Spinal cord (tissue), 10 donors: ENCODE data around the gene ECHDC1. TPM values are rescaled to one million over a fixed set of nuclear protein-coding genes. Genes with fewer than 3 reads are reported as not detected.
"Not testable (repeated sequence)": the region's sequence is repeated elsewhere in the genome, so short reads cannot be mapped to it uniquely, and the experiment has no call there.

Experiments
- DNase-seq, 6 donors: peaks; one replicate each; pipeline versions ENCODE4 v3.0.0 to v3.0.0-alpha.2; 2013 to 2015; ENCODE audit warnings: low spot score in 6 of 6, low read depth in 4 of 6
- H3K27ac ChIP-seq: one replicate; pipeline ENCODE4 v1.5.1; 2013; ENCODE audit warnings: low read depth, low read length, control low read depth
- H3K27me3 ChIP-seq: one replicate; pipeline ENCODE4 v1.6.1; 2013; ENCODE audit warnings: low read length; ENCODE audit not compliant: control insufficient read depth, insufficient read depth
- H3K36me3 ChIP-seq: one replicate; pipeline ENCODE4 v1.6.1; 2013; ENCODE audit warnings: low read length; ENCODE audit not compliant: control insufficient read depth, insufficient read depth
- H3K4me1 ChIP-seq: one replicate; pipeline ENCODE4 v1.6.1; 2013; ENCODE audit warnings: low read length; ENCODE audit not compliant: control insufficient read depth, insufficient read depth
- H3K4me3 ChIP-seq: one replicate; pipeline ENCODE4 v1.5.1; 2013; ENCODE audit warnings: low read depth, low read length, control low read depth
- H3K9me3 ChIP-seq: one replicate; pipeline ENCODE4 v1.6.1; 2013; ENCODE audit warnings: low read length; ENCODE audit not compliant: control insufficient read depth, insufficient read depth
- WGBS: methylation state at CpG from one replicate; pipeline ENCODE4 v1.1.5; 2013; ENCODE audit warnings: missing lambda C conversion rate; ENCODE audit not compliant: insufficient coverage; 5-methylcytosine and 5-hydroxymethylcytosine counted together
- long read RNA-seq, 4 donors: transcript quantifications; one replicate each; lab custom pipeline, GENCODE V29; 2026
- polyA plus RNA-seq, 2 donors: library from polyadenylated mRNA; unstranded; fragments of 120-200 nt; gene quantifications; one replicate each; pipeline ENCODE4 v1.2.1, GENCODE V29; 2013; ENCODE audit not compliant: insufficient read length in 2 of 2
- total RNA-seq, 2 donors: library from RNA; depleted of rRNA in 1 of 2; stranded (reverse); fragments of 120-200 nt in 1 of 2; fragments of >200 nt in 1 of 2; gene quantifications; one replicate each; pipeline versions ENCODE4 v1.2.3 to v1.2.4, GENCODE V29; 2013 to 2014
- donor health status: healthy.

Gene ECHDC1, protein sequence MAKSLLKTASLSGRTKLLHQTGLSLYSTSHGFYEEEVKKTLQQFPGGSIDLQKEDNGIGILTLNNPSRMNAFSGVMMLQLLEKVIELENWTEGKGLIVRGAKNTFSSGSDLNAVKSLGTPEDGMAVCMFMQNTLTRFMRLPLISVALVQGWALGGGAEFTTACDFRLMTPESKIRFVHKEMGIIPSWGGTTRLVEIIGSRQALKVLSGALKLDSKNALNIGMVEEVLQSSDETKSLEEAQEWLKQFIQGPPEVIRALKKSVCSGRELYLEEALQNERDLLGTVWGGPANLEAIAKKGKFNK
- 10 to 100 TPM; 50.1 to 68.5 TPM for total RNA-seq
- polyA plus RNA-seq: 10 to 100 TPM; 54.5 to 56.2 TPM
- long read RNA-seq, donor 1, transcript ECHDC1-210 (6 exons, 2,341 nt): major isoform, 12 of 30 reads
- long read RNA-seq, donor 1, transcript ECHDC1-203 (5 exons, 1,354 nt): minor isoform, 6 of 30 reads
- long read RNA-seq, donor 1, partial matches to known transcripts: 5 of 30 reads
- long read RNA-seq, donor 1, other reads (novel, unspliced or antisense): 0 of 30 reads
- long read RNA-seq, donor 2, partial matches to known transcripts: 0 of 7 reads
- long read RNA-seq, donor 2, other reads (novel, unspliced or antisense): 0 of 7 reads
- long read RNA-seq, donor 3, transcript ECHDC1-210 (6 exons, 2,341 nt): major isoform, 7 of 11 reads
- long read RNA-seq, donor 3, partial matches to known transcripts: 0 of 11 reads
- long read RNA-seq, donor 3, other reads (novel, unspliced or antisense): 0 of 11 reads
- long read RNA-seq, donor 4, transcript ECHDC1-210 (6 exons, 2,341 nt): major isoform, 6 of 16 reads
- long read RNA-seq, donor 4, transcript ECHDC1-203 (5 exons, 1,354 nt): minor isoform, 5 of 16 reads
- long read RNA-seq, donor 4, partial matches to known transcripts: 0 of 16 reads
- long read RNA-seq, donor 4, other reads (novel, unspliced or antisense): 0 of 16 reads

DNA sequence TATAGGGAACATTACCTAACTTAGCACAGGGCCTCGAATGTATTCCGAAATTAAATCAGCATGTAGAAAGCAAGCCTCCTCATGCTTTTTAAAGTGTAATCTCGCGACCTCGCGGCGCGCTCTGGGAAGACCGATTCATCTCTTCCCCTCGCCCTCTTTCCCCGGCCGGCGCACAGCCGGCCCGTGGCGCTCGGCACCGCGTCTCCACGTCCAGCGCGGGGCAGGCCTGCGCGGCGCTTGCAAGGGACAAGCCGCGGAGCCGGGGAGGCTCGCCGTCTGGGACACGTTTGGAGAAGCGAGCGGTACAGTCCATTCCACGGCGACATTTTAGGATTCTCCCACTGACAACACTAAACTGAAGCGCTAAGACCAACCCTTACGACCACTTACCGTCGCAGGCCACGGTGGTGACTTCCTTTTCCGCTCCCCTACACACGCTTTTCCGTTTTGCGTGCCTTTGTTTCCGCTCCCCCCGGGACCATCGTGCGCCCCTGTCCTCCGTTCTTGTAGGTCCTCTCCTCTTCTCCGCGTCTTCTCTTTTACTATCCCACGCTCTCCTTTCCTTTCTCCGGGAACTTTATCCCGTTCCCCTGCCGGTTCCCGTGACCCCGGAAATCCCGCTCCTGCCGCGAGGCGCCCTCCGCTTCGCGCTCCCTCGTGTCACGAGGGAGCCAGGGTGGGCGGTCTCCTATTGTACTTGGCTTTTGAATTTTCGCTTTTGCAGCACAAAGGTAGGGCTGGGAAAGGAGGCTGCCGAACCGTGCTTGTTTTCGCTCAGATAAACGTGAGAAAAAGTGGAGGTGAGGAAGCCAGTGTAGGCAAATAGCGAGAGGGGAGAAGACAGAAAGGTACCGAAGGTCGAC lies at the start of gene ECHDC1:
ECHDC1 (minus strand) TSS at position 664 of the 863 bp plus-strand sequence. CDS start 12,581 bp downstream, outside the sequence.
- peak; percentile 49 to 95 (median 69) for DNase-seq
- Histone ChIP-seq H3K4me3 (peak within 1 kb of the TSS; percentile 95), H3K4me1 (peaks cover 3% of the 10 kb centered on the region), H3K9me3 (no peaks in the 10 kb centered on the region), H3K27me3 (no peaks in the 10 kb centered on the region), H3K27ac (peak within 1 kb of the TSS; percentile 89), H3K36me3 (no peaks in the 10 kb centered on the region)
- WGBS: under 1% methylated on average over 73 of the region's 75 CpGs

DNA sequence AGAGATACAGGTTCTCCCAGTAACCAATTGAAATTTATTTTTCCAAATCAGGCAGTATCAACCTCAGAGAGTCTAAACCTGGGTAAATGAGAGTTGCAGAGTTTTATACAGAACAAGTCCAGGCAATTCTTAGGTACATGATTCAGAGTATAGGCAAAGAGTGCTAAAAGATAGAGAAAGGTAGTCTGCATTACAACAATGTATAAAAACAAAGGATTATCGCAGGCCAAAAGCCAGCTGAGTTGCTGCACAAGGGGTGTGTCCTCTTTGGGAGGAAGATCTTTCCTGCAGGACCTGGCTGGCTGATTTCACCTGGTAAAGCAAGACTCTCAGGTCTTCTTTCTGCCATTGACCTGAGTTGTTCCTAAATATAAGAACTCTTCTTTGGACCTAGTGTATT lies 48.9 kb upstream of the ECHDC1 start:
- no peaks in the 10 kb centered on the region for H3K9me3 ChIP-seq
- no peak for DNase-seq
- 83% methylated on average over 1 of the region's 1 CpG for WGBS
- no peaks in the 10 kb centered on the region for H3K36me3 ChIP-seq
- no peak overlapping the region for H3K4me3 ChIP-seq
- H3K27me3 ChIP-seq: no peaks in the 10 kb centered on the region
- no peaks in the 10 kb centered on the region for H3K4me1 ChIP-seq
- no peak overlapping the region for H3K27ac ChIP-seq

DNA sequence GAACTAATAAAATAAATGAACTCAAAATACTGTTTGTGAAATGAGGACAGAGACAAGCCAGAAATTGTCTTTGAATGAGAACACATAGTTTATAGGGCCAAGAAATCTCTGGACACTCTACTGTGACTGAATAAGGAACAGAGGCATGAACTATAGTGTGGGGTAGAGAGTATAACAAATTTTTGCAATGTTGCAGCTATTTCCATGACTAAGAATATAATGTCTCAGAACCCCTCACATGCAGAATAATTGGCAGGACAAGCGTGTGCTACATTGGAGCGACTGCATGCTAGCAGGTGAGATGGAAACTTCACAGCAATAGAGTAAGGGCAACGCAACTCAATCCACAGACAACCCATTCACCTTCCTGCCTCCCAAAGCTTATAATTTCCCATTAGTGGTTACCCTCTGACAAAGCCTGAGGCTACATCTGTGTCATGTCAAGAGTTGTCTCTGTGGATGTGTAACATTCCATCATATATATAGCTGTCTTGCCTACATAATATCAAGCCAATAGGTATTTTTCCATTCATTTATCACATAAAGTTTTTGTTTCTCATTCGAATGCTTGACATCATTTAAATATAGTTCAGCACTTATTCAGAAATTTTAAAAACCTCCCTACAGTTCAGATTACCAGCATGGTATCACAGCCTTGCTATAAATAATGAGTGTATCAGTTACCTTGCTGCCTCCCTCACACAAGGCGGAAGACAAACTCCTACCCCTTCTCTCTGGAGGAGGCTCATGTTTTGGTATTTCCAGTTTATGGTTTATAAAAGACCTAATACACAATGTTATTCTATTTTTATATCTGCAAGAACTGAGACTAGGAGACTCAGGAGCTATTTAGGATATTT lies 47.9 kb upstream of the ECHDC1 start:
- Histone ChIP-seq H3K9me3 (no peaks in the 10 kb centered on the region), H3K4me1 (no peaks in the 10 kb centered on the region), H3K36me3 (no peaks in the 10 kb centered on the region), H3K4me3 (no peak overlapping the region), H3K27ac (no peak overlapping the region), H3K27me3 (no peaks in the 10 kb centered on the region)
- no peak for DNase-seq
- WGBS: 80% methylated on average over 1 of the region's 5 CpGs

DNA sequence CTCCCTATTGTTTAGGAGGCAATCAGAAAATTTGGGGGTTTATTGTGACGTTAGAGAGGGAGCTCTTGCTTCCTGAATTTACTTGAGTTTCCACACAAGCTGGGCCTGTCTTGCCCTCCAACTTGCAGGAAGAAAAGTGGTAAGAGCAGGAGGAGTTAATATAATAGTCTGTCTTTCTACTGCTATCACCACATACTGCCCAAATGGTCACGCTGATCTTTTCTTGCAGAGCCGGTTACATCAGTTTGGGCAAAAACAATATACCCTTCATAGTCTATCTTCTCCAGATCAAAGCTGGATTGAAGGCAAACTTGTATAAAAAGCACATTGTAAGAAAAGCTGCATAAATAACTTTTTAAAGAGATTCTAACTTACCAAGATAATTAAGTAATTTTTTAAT lies 46.3 kb upstream of the ECHDC1 start:
- WGBS: 60% methylated on average over 1 of the region's 3 CpGs
- no peak overlapping the region for H3K27ac ChIP-seq

DNA sequence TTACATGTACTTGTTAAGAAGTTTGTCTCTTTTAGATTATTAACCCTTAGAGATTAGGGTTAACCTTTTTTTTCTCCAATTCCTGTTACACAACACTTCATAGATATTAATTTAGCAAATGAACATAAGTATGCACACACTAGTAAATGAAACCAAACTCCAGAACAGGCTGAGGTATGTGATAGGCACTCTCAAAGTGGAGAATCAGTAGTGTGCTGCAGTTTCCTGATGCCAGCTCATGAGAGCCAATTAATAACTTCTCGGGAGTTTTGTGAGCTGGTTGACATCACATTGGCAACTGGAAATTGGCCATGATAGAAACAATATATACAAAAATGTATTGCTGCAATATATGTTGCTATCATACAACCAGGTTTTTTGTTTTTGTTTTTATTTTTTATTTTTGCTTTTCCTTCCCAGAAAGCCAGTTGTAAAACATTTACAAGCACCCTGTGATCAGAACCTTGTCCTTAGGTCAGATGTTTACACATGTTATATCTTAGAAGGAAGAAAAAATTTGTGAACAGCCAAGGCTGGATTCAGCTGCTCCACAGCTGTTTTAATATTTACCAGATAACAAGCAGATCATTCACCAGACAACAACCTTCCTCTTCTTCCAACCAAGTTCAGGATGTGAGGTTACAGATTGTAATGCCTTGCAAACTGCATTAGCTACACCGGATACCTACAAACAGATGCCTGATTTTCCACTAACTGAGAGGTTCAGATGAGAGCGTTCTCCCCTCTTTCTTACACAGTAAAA lies 42.4 kb upstream of the ECHDC1 start:
- no CpG with 5 or more reads among the region's 3 CpGs for WGBS
- no peak for DNase-seq

More for the DNA sequence above, 46.3 kb upstream of the ECHDC1 start:
- Histone ChIP-seq H3K4me3 (no peak overlapping the region), H3K4me1 (no peaks in the 10 kb centered on the region), H3K27me3 (no peaks in the 10 kb centered on the region), H3K9me3 (no peaks in the 10 kb centered on the region), H3K36me3 (no peaks in the 10 kb centered on the region)
- no peak for DNase-seq

DNA sequence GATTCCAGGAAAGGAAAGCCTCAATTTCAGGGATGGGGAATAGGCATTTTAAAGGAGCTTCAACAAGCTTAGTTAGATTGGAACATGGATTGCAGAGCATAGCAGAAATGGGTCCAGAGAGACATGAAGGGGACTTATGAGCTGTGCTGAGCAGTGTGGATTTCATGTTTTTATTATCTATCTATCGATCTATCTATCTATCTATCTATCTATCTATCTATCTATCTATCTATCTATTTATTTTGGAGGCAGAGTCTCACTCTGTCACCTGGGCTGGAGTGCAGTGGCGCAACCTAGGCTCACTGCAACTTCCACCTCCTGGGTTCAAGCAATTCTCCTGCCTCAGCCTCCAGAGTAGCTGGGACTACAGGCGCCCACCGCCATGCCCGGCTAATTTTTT lies 41.4 kb upstream of the ECHDC1 start:
- 95% methylated on average over 4 of the region's 5 CpGs for WGBS
- not testable (repeated sequence) for H3K4me1 ChIP-seq, H3K27me3 ChIP-seq, DNase-seq, H3K4me3 ChIP-seq, H3K9me3 ChIP-seq, H3K36me3 ChIP-seq, H3K27ac ChIP-seq

More for the DNA sequence above, 42.4 kb upstream of the ECHDC1 start:
- Histone ChIP-seq H3K9me3 (no peaks in the 10 kb centered on the region), H3K36me3 (no peaks in the 10 kb centered on the region), H3K27ac (no peak overlapping the region), H3K4me1 (no peaks in the 10 kb centered on the region), H3K4me3 (no peak overlapping the region), H3K27me3 (no peaks in the 10 kb centered on the region)

DNA sequence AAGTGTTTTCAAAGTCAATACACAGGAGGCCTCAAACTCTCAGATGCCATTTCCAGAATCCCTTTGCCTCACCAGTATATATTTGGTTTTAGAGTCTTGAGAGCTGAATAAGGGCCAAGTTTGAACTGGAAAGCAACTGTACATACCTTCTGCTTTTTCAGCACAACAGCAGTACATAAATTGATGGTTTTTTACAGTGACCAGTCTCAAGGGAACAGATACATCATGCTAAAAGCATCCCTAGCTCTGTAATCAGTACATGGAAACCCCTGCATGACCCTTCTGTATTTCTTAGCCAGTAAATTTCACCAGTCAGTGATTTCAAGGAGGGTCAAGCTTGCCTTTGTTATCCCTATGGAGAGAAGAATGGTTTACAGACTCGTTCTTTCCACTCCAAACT lies 40.6 kb upstream of the ECHDC1 start:
- H3K4me1 ChIP-seq: no peaks in the 10 kb centered on the region
- no peaks in the 10 kb centered on the region for H3K9me3 ChIP-seq
- WGBS: no CpG with 5 or more reads among the region's 1 CpG
- H3K27me3 ChIP-seq: no peaks in the 10 kb centered on the region
- no peak overlapping the region for H3K27ac ChIP-seq
- no peak overlapping the region for H3K4me3 ChIP-seq
- no peaks in the 10 kb centered on the region for H3K36me3 ChIP-seq
- peak in 1 of 6 donors; percentile 7 for DNase-seq

DNA sequence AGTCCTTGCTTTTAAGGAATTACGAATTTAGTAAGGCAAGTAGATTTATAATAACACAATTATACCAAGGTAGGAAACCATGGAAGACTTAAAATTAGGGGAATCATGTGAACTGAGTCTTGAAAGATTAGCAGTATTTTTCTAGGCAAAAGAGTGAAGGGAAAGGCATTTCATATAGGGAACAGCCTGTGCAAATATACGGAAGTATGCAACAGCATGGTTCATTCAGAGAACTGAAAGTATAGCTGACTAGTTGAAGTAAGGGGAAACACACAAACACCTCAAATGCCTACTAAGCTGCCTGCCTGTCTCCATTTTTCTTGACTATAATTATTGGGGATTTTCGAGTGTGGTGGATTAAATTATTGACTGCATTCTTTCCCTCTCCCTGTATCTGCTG lies 39.0 kb upstream of the ECHDC1 start:
- Histone ChIP-seq H3K4me3 (no peak overlapping the region), H3K9me3 (no peaks in the 10 kb centered on the region), H3K4me1 (no peaks in the 10 kb centered on the region), H3K36me3 (no peaks in the 10 kb centered on the region), H3K27me3 (no peaks in the 10 kb centered on the region), H3K27ac (no peak overlapping the region)
- no peak for DNase-seq
- WGBS: no CpG with 5 or more reads among the region's 3 CpGs
